ENCODE measurements around the gene SNPH.

The SNPH gene

DNA sequence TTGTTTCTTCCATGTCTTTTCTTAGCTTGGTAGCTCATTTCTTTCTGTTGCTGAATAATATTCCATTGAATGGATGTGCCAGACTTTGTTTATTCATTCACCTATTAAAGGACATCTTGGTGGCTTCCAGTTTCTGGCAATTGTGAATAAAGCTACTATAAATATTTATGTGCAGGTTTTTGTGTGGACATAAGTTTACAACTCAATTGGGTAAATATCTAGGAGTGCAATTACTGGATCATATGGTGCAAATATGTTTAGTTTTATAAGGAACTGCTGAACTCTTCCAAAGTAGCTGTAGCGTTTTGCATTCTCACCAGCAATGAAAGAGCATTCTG is 79.6 kb downstream of the SNPH start:
- peaks cover 5% of the 10 kb centered on the region for H3K36me3 ChIP-seq (ENCODE audit: insufficient read depth, insufficient read length, low read length)
- H3K4me3 ChIP-seq (ENCODE audit: insufficient read length, low read depth): no peak overlapping the region
- no peak overlapping the region for H3K9ac ChIP-seq (ENCODE audit: insufficient read length, low read depth)
- H3K27me3 ChIP-seq (ENCODE audit: insufficient read depth, insufficient read length): no peaks in the 10 kb centered on the region
- TF ChIP-seq YY1 (IDR thresholded peaks at IDR 0.05; ENCODE audit: insufficient read depth, insufficient read length) (no peak), ZNF274 (IDR thresholded peaks at IDR 0.05; ENCODE audit: low read depth, low read length) (no peak), SUZ12 (IDR thresholded peaks at IDR 0.05; ENCODE audit: extremely low read depth, insufficient read depth, insufficient read length) (no peak)
- H3K9me3 ChIP-seq (ENCODE audit: insufficient read depth, low read length): peaks cover 5% of the 10 kb centered on the region; the same call in 1 of the 2 replicates
- no peaks in the 10 kb centered on the region for H3K4me1 ChIP-seq (ENCODE audit: insufficient read depth, insufficient read length)
- DNase-seq (ENCODE audit: low read depth, low spot score): no peak

GRCh38 chr20:1346315-1346969 is 80.3 kb downstream of the SNPH start:
- H3K9ac ChIP-seq (ENCODE audit: insufficient read length, low read depth): no peak overlapping the region
- no peaks in the 10 kb centered on the region for H3K4me1 ChIP-seq (ENCODE audit: insufficient read depth, insufficient read length)
- no peak for TF ChIP-seq SUZ12 (IDR thresholded peaks at IDR 0.05; ENCODE audit: extremely low read depth, insufficient read depth, insufficient read length)
- no peak for TF ChIP-seq ZNF274 (IDR thresholded peaks at IDR 0.05; ENCODE audit: low read depth, low read length)
- TF ChIP-seq YY1 (IDR thresholded peaks at IDR 0.05; ENCODE audit: insufficient read depth, insufficient read length): no peak
- DNase-seq (ENCODE audit: low read depth, low spot score): no peak
- H3K4me3 ChIP-seq (ENCODE audit: insufficient read length, low read depth): no peak overlapping the region
- H3K36me3 ChIP-seq (ENCODE audit: insufficient read depth, insufficient read length, low read length): peaks cover 5% of the 10 kb centered on the region
- peaks cover 5% of the 10 kb centered on the region; the same call in 1 of the 2 replicates for H3K9me3 ChIP-seq (ENCODE audit: insufficient read depth, low read length)
- H3K27me3 ChIP-seq (ENCODE audit: insufficient read depth, insufficient read length): no peaks in the 10 kb centered on the region

- DNase-seq (ENCODE audit: low read depth, low spot score): no peak
- Histone ChIP-seq H3K4me3 (ENCODE audit: insufficient read length, low read depth) (no peak overlapping the region), H3K36me3 (ENCODE audit: insufficient read depth, insufficient read length, low read length) (peaks cover 22% of the 10 kb centered on the region)
Observed at GRCh38 chr20:1353956-1354355, 87.9 kb downstream of the SNPH start.

DNA sequence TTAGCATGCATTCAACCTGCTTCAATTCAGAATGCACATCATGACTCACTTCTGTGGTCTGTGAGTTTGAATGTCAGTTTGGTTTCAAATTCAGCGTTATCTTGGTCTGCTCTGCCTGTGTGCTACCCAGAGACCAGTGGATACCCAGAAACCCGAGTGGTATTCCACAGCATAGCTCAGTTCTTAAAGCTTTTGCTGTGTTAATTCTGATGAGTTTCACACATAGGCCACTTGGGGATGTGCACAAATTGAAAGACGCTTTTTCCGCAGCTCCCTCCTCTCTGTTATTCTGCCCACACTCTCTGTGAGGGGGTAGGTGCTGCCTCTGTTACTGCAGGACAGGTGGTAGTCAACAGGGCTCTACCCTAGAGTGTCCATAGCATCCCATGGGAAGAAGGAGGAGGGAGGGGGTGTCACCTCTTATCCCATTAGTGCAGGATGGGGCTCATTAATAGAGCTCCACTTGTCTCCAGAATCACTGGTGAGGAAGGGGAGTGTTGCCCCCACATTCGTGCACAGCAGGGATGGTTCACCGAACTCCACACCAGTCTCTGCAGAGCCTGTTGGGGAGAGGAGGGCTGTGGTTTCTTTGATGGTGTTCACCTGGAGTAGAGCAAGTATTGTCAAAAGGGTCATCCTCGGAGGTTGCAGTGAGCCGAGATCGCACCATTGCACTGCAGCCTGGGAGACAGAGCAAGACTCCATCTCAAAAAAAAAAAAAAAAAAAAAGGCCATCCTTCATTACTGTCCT is 92.0 kb downstream of the SNPH start:
- no peaks in the 10 kb centered on the region for H3K9me3 ChIP-seq (ENCODE audit: insufficient read depth, low read length)
- no peaks in the 10 kb centered on the region for H3K4me1 ChIP-seq (ENCODE audit: insufficient read depth, insufficient read length)
- DNase-seq (ENCODE audit: low read depth, low spot score): no peak
- no peak for TF ChIP-seq YY1 (IDR thresholded peaks at IDR 0.05; ENCODE audit: insufficient read depth, insufficient read length)
- TF ChIP-seq ZNF274 (IDR thresholded peaks at IDR 0.05; ENCODE audit: low read depth, low read length): no peak
- TF ChIP-seq SUZ12 (IDR thresholded peaks at IDR 0.05; ENCODE audit: extremely low read depth, insufficient read depth, insufficient read length): no peak
- peaks cover 44% of the 10 kb centered on the region for H3K36me3 ChIP-seq (ENCODE audit: insufficient read depth, insufficient read length, low read length)
- no peak overlapping the region for H3K4me3 ChIP-seq (ENCODE audit: insufficient read length, low read depth)
- H3K27me3 ChIP-seq (ENCODE audit: insufficient read depth, insufficient read length): no peaks in the 10 kb centered on the region
- no peak overlapping the region for H3K9ac ChIP-seq (ENCODE audit: insufficient read length, low read depth)

More at GRCh38 chr20:1353956-1354355, 87.9 kb downstream of the SNPH start:
- TF ChIP-seq ZNF274 (IDR thresholded peaks at IDR 0.05; ENCODE audit: low read depth, low read length) (no peak), SUZ12 (IDR thresholded peaks at IDR 0.05; ENCODE audit: extremely low read depth, insufficient read depth, insufficient read length) (no peak), YY1 (IDR thresholded peaks at IDR 0.05; ENCODE audit: insufficient read depth, insufficient read length) (no peak)
- Histone ChIP-seq H3K9me3 (ENCODE audit: insufficient read depth, low read length) (no peaks in the 10 kb centered on the region), H3K9ac (ENCODE audit: insufficient read length, low read depth) (no peak overlapping the region), H3K4me1 (ENCODE audit: insufficient read depth, insufficient read length) (no peaks in the 10 kb centered on the region), H3K27me3 (ENCODE audit: insufficient read depth, insufficient read length) (no peaks in the 10 kb centered on the region)
